Esophagus muscularis mucosa (tissue), 4 donors: ENCODE data around the gene IFT57.

ENCODE experiments used
- EP300 ChIP-seq: sonication (generic); formaldehyde crosslinking; IDR thresholded peaks from one replicate; pipeline ENCODE4 v1.6.1; 2017; ENCODE audit warnings: antibody characterized with exemption
- POLR2A ChIP-seq: fragments of 450-650 bp; IDR thresholded peaks from one replicate; pipeline ENCODE4 v1.6.1; 2017; ENCODE audit warnings: antibody characterized with exemption, moderate library complexity, mild to moderate bottlenecking, low read depth
- TF ChIP-seq, protein P1 (sequence below), 3 experiments: fragments of 200-600 bp in 2 of 3; fragments of 450-650 bp in 1 of 3; sonication (generic) in 2 of 3; IDR thresholded peaks; one replicate each; pipeline ENCODE4 v1.5.1; 2017 to 2019; ENCODE audit warnings: antibody characterized with exemption in 3 of 3, mild to moderate bottlenecking in 2 of 3, moderate library complexity in 1 of 3

- TF ChIP-seq, protein P1, sequence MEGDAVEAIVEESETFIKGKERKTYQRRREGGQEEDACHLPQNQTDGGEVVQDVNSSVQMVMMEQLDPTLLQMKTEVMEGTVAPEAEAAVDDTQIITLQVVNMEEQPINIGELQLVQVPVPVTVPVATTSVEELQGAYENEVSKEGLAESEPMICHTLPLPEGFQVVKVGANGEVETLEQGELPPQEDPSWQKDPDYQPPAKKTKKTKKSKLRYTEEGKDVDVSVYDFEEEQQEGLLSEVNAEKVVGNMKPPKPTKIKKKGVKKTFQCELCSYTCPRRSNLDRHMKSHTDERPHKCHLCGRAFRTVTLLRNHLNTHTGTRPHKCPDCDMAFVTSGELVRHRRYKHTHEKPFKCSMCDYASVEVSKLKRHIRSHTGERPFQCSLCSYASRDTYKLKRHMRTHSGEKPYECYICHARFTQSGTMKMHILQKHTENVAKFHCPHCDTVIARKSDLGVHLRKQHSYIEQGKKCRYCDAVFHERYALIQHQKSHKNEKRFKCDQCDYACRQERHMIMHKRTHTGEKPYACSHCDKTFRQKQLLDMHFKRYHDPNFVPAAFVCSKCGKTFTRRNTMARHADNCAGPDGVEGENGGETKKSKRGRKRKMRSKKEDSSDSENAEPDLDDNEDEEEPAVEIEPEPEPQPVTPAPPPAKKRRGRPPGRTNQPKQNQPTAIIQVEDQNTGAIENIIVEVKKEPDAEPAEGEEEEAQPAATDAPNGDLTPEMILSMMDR (IDR thresholded peaks at IDR 0.05): no peak
- TF ChIP-seq EP300 (no peak), POLR2A (no peak)
Measured at GRCh38 chr3:108208831-108209230, 13.4 kb downstream of the IFT57 start.
